HepG2 (cell line): Measurements from ENCODE around the gene RASGRP4. TPM values are rescaled to one million over a fixed set of nuclear protein-coding genes. Genes with fewer than 3 reads are reported as not detected.

Experiments used
- AGO2 ChIP-seq: fragments of 200-400 bp; formaldehyde crosslinking; optimal IDR thresholded peaks from 2 replicates; pipeline ENCODE3; 2017; ENCODE audit warnings: mild to moderate bottlenecking, low read depth, low read length, moderate library complexity
- CHD4 ChIP-seq: fragments of 200-600 bp; sonication (generic); IDR thresholded peaks from 2 replicates; pipeline ENCODE4 v1.7.0; 2017; ENCODE audit warnings: mild to moderate bottlenecking, low read length, borderline replicate concordance
- EP300 ChIP-seq, 3 experiments: sonication (generic) in 1 of 3; formaldehyde crosslinking in 1 of 3; IDR thresholded peaks; 2 replicates each; pipeline versions ENCODE4 v1.5.1 to v1.6.1; 2011 to 2020; ENCODE audit warnings: low read depth in 2 of 3, low read length in 2 of 3, borderline replicate concordance in 1 of 3, improper control_type of control experiment in 1 of 3, mild to moderate bottlenecking in 1 of 3, missing genetic modification reagents in 1 of 3, moderate library complexity in 1 of 3
- ERF ChIP-seq: IDR thresholded peaks from 2 replicates; pipeline ENCODE4 v1.6.1; 2018; ENCODE audit warnings: missing biosample characterization, missing genetic modification reagents
- GATAD2A ChIP-seq: IDR thresholded peaks from 2 replicates; pipeline ENCODE4 v1.6.1; 2016
- HIVEP1 ChIP-seq: sonication (generic); formaldehyde crosslinking; IDR thresholded peaks from 2 replicates; pipeline ENCODE4 v1.4.0; 2020; ENCODE audit warnings: mild to moderate bottlenecking, missing genetic modification reagents
- HOXA5 ChIP-seq: sonication (generic); formaldehyde crosslinking; IDR thresholded peaks from 2 replicates; pipeline ENCODE4 v1.4.0; 2020; ENCODE audit warnings: missing genetic modification reagents
- ISL2 ChIP-seq: sonication (generic); formaldehyde crosslinking; IDR thresholded peaks from 2 replicates; pipeline ENCODE4 v1.5.0; 2020; ENCODE audit warnings: missing genetic modification reagents
- NCOA1 ChIP-seq: sonication (generic); formaldehyde crosslinking; IDR thresholded peaks from 2 replicates; pipeline ENCODE4 v1.9.0; 2021; ENCODE audit warnings: missing genetic modification reagents
- NKX3-1 ChIP-seq: sonication (generic); formaldehyde crosslinking; IDR thresholded peaks from 2 replicates; pipeline ENCODE4 v1.5.0; 2020; ENCODE audit warnings: missing genetic modification reagents
- NONO ChIP-seq, 2 experiments: fragments of 450-650 bp in 1 of 2; sonication (generic) in 1 of 2; formaldehyde crosslinking in 1 of 2; IDR thresholded peaks in 1 of 2; conservative IDR thresholded peaks in 1 of 2; 2 replicates each; pipeline versions ENCODE4 v1.6.1 to v1.8.0; 2017 to 2022; ENCODE audit warnings: mild to moderate bottlenecking in 1 of 2, missing genetic modification reagents in 1 of 2, moderate library complexity in 1 of 2
- PAWR ChIP-seq: sonication (generic); formaldehyde crosslinking; IDR thresholded peaks from 2 replicates; pipeline ENCODE4 v1.4.0; 2020; ENCODE audit warnings: missing genetic modification reagents, mild to moderate bottlenecking, borderline replicate concordance
- PITX1 ChIP-seq: sonication (generic); formaldehyde crosslinking; IDR thresholded peaks from 2 replicates; pipeline ENCODE4 v1.5.1; 2020; ENCODE audit warnings: mild to moderate bottlenecking, missing genetic modification reagents
- RBAK ChIP-seq: sonication (generic); formaldehyde crosslinking; IDR thresholded peaks from 2 replicates; pipeline ENCODE4 v1.5.1; 2020; ENCODE audit warnings: mild to moderate bottlenecking, missing genetic modification reagents
- RXRA ChIP-seq: sonication (generic); formaldehyde crosslinking; IDR thresholded peaks from 2 replicates; pipeline ENCODE4 v1.5.1; 2020; ENCODE audit warnings: missing genetic modification reagents
- SCMH1 ChIP-seq: sonication (generic); formaldehyde crosslinking; IDR thresholded peaks from 2 replicates; pipeline ENCODE4 v1.9.0; 2021; ENCODE audit warnings: missing genetic modification reagents, mild to moderate bottlenecking, borderline replicate concordance
- SYNCRIP ChIP-seq: fragments of 200-400 bp; formaldehyde crosslinking; IDR thresholded peaks from 2 replicates; pipeline ENCODE4 v1.6.1; 2018; ENCODE audit warnings: mild to moderate bottlenecking, low read depth, low read length; ENCODE audit not compliant: insufficient read depth
- TEAD3 ChIP-seq: optimal IDR thresholded peaks from 2 replicates; pipeline ENCODE3; 2016; ENCODE audit warnings: borderline replicate concordance
- ZBTB20 ChIP-seq: sonication (generic); formaldehyde crosslinking; IDR thresholded peaks from 2 replicates; pipeline ENCODE4 v1.8.1; 2023; ENCODE audit warnings: missing genetic modification reagents, low read depth, mild to moderate bottlenecking, borderline replicate concordance
- ZNF235 ChIP-seq: sonication (generic); formaldehyde crosslinking; IDR thresholded peaks from 2 replicates; pipeline ENCODE4 v1.8.1; 2023; ENCODE audit warnings: mild to moderate bottlenecking, missing genetic modification reagents, borderline replicate concordance
- ZNF260 ChIP-seq: sonication (generic); formaldehyde crosslinking; IDR thresholded peaks from 2 replicates; pipeline ENCODE4 v1.4.0; 2020; ENCODE audit warnings: missing genetic modification reagents, low read depth, mild to moderate bottlenecking, borderline replicate concordance
- ZSCAN29 ChIP-seq: sonication (generic); formaldehyde crosslinking; conservative IDR thresholded peaks from 2 replicates; pipeline ENCODE4 v1.4.0; 2020; ENCODE audit warnings: mild to moderate bottlenecking, missing genetic modification reagents
- polyA plus RNA-seq, 8 experiments: library from polyadenylated mRNA; depleted of rRNA in 3 of 8; stranded (reverse) in 7 of 8; unstranded in 1 of 8; fragments of >200 nt; fragmentation: Illumina TruSeq in 4 of 8; extraction: Trizol in 4 of 8; gene quantifications; 2 replicates each; pipeline versions ENCODE4 v1.2.1 to v1.2.3, GENCODE V29; 2011 to 2016; ENCODE audit warnings: low read depth in 4 of 8, missing spikeins in 1 of 8, mixed read lengths in 1 of 8; ENCODE audit not compliant: insufficient read depth in 1 of 8
- total RNA-seq, 5 experiments: library from RNA; depleted of rRNA; stranded (reverse); fragments of >200 nt; fragmentation: Illumina TruSeq; extraction: Trizol; gene quantifications; 2 replicates each; pipeline ENCODE4 v1.2.3, GENCODE V29; 2016; ENCODE audit warnings: low read depth in 1 of 5
- TF ChIP-seq, protein P1 (sequence below): IDR thresholded peaks from 2 replicates; pipeline ENCODE4 v1.6.1; 2012; ENCODE audit warnings: inconsistent platforms
- TF ChIP-seq, protein P2 (sequence below): sonication (generic); formaldehyde crosslinking; IDR thresholded peaks from 2 replicates; pipeline ENCODE4 v1.8.1; 2022; ENCODE audit warnings: low read depth, mild to moderate bottlenecking, missing genetic modification reagents
- TF ChIP-seq, protein P3 (sequence below): sonication (generic); formaldehyde crosslinking; IDR thresholded peaks from 2 replicates; pipeline ENCODE4 v1.4.0; 2020; ENCODE audit warnings: missing genetic modification reagents, borderline replicate concordance

Gene RASGRP4
- total and polyA plus RNA-seq, 2 of the 13 experiments (the other 11 are each of a cell fraction or from before 2014, with no cell fraction given), result not detected

DNA sequence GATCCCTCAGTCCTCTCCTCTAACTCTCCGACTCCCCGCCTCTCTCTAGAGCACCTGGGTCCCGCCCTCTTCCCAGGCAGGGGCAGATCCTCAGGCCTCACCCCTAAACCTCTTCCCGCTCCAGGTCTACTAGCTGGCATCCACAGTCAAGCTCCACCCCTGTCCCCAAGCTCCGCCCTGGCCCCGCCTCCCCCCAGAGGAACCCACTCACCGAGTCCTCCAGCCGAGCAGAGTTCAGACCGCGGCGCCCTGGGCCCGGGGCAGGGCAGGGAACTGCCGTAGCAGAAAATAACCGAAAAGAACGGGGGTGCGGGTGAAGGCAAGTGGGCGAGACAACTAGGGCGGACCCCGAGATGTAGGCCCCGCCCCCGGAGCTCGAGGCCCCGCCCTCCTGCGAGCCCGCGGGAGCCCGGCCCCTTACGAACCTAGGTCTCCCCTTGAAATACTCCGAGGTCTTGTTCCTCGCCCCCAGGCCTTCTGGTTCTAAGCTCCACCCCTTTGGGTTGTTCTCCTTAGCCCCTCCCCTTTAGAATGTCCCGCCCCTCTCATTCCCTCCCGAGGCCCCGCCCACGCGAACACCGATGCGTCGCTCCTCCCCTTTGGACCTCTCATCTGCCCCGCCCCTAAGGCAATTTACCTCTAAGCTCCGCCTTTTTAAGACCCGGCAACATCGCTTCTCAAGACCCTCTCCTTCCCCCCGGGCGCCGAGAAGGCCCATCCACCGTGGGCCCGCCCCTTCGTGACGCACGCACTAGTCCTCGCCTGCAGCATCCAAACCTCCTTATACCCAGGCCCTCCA, 38.3 kb downstream of the RASGRP4 start, which contains the start of gene GGN (continued):
- TF ChIP-seq ERF (CRISPR knock-in tag) (no peak), NCOA1 (no peak), PAWR (CRISPR knock-in tag) (no peak), SCMH1 (CRISPR knock-in tag) (no peak), RXRA (CRISPR knock-in tag) (no peak), ZSCAN29 (CRISPR knock-in tag) (no peak), ZNF260 (CRISPR knock-in tag) (no peak), NONO (IDR thresholded peaks at IDR 0.05) (no peak), NONO (CRISPR knock-in tag; conservative IDR thresholded peaks at IDR 0.05) (0 out of 2 replicates have a peak, but pooled peaks have one; percentile 22), PITX1 (CRISPR knock-in tag) (no peak), HIVEP1 (0 out of 2 replicates have a peak, but pooled peaks have one; percentile 18), ISL2 (CRISPR knock-in tag) (no peak), SYNCRIP (no peak), ZBTB20 (no peak), HOXA5 (no peak), ZNF235 (no peak), CHD4 (no peak), EP300 (IDR thresholded peaks at IDR 0.05; ENCODE audit: low read depth in 2 of 2, low read length in 2 of 2) (no peak), EP300 (CRISPR knock-in tag; IDR thresholded peaks at IDR 0.05; ENCODE audit: borderline replicate concordance) (no peak), AGO2 (peak; percentile 63), GATAD2A (CRISPR knock-in tag) (no peak), RBAK (no peak), TEAD3 (CRISPR knock-in tag) (no peak), NKX3-1 (CRISPR knock-in tag) (no peak)
- TF ChIP-seq, protein P1, sequence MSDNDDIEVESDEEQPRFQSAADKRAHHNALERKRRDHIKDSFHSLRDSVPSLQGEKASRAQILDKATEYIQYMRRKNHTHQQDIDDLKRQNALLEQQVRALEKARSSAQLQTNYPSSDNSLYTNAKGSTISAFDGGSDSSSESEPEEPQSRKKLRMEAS, result no peak
- TF ChIP-seq, protein P2, sequence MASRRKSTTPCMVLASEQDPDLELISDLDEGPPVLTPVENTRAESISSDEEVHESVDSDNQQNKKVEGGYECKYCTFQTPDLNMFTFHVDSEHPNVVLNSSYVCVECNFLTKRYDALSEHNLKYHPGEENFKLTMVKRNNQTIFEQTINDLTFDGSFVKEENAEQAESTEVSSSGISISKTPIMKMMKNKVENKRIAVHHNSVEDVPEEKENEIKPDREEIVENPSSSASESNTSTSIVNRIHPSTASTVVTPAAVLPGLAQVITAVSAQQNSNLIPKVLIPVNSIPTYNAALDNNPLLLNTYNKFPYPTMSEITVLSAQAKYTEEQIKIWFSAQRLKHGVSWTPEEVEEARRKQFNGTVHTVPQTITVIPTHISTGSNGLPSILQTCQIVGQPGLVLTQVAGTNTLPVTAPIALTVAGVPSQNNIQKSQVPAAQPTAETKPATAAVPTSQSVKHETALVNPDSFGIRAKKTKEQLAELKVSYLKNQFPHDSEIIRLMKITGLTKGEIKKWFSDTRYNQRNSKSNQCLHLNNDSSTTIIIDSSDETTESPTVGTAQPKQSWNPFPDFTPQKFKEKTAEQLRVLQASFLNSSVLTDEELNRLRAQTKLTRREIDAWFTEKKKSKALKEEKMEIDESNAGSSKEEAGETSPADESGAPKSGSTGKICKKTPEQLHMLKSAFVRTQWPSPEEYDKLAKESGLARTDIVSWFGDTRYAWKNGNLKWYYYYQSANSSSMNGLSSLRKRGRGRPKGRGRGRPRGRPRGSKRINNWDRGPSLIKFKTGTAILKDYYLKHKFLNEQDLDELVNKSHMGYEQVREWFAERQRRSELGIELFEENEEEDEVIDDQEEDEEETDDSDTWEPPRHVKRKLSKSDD (CRISPR knock-in tag), result no peak
- TF ChIP-seq, protein P3, sequence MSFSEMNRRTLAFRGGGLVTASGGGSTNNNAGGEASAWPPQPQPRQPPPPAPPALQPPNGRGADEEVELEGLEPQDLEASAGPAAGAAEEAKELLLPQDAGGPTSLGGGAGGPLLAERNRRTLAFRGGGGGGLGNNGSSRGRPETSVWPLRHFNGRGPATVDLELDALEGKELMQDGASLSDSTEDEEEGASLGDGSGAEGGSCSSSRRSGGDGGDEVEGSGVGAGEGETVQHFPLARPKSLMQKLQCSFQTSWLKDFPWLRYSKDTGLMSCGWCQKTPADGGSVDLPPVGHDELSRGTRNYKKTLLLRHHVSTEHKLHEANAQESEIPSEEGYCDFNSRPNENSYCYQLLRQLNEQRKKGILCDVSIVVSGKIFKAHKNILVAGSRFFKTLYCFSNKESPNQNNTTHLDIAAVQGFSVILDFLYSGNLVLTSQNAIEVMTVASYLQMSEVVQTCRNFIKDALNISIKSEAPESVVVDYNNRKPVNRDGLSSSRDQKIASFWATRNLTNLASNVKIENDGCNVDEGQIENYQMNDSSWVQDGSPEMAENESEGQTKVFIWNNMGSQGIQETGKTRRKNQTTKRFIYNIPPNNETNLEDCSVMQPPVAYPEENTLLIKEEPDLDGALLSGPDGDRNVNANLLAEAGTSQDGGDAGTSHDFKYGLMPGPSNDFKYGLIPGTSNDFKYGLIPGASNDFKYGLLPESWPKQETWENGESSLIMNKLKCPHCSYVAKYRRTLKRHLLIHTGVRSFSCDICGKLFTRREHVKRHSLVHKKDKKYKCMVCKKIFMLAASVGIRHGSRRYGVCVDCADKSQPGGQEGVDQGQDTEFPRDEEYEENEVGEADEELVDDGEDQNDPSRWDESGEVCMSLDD (CRISPR knock-in tag), result no peak
